K562 (cell line): Measurements from ENCODE around the gene RPL10A. TPM values are rescaled to one million over a fixed set of nuclear protein-coding genes. Genes with fewer than 3 reads are reported as not detected.

Source experiments
- CUX1 ChIP-seq: fragments of 200-800 bp; sonication (Bioruptor generic); IDR thresholded peaks from 2 replicates; pipeline ENCODE4 v1.6.1; 2016; ENCODE audit warnings: missing genetic modification characterization, missing compliant biosample characterization
- TAF1 ChIP-seq: IDR thresholded peaks from 2 replicates; pipeline ENCODE4 v1.6.1; 2011; ENCODE audit warnings: mild to moderate bottlenecking, low read length, moderate library complexity; ENCODE audit not compliant: insufficient read depth, control insufficient read depth, severe bottlenecking; ENCODE audit errors: extremely low read depth
- TRIM24 ChIP-seq, 2 experiments: fragments of 450-650 bp; IDR thresholded peaks; 2 replicates each; pipeline ENCODE4 v1.6.1; 2016
- TRIM25 ChIP-seq: fragments of 450-650 bp; IDR thresholded peaks from 2 replicates; pipeline ENCODE4 v1.7.0; 2016; ENCODE audit warnings: borderline replicate concordance
- ZKSCAN1 ChIP-seq: fragments of 150-350 bp; IDR thresholded peaks from 2 replicates; pipeline ENCODE4 v1.6.1; 2016; ENCODE audit warnings: low read depth, low read length
- ZNF354B ChIP-seq: fragments of 250-450 bp; sonication (Bioruptor Pico); IDR thresholded peaks from 2 replicates; pipeline ENCODE4 v1.4.0; 2020
- ZNF589 ChIP-seq: fragments of 200-800 bp; sonication (Bioruptor generic); IDR thresholded peaks from 2 replicates; pipeline ENCODE4 v1.6.1; 2016; ENCODE audit warnings: low read depth, missing genetic modification characterization, missing compliant biosample characterization
- polyA plus RNA-seq, 8 experiments: library from polyadenylated mRNA; depleted of rRNA in 4 of 8; stranded (reverse) in 5 of 8; unstranded in 3 of 8; fragments of >200 nt; fragmentation: Nextera tagmentation in 2 of 8; fragmentation: Illumina TruSeq in 1 of 8; extraction: Ambion mirVana in 2 of 8; extraction: Trizol in 1 of 8; gene quantifications; 2 replicates each; pipeline versions ENCODE4 v1.2.1 to v1.2.3, GENCODE V29; 2011 to 2014; ENCODE audit warnings: inconsistent platforms in 1 of 8, missing spikeins in 1 of 8
- total RNA-seq, 7 experiments: library from RNA; depleted of rRNA in 6 of 7; stranded (reverse); fragments of >200 nt in 6 of 7; fragmentation: Illumina TruSeq in 2 of 7; extraction: Trizol in 2 of 7; gene quantifications; 2 replicates each; pipeline versions ENCODE4 v1.2.1 to v1.2.3, GENCODE V29; 2011 to 2021; ENCODE audit warnings: low replicate concordance in 1 of 7

The RPL10A gene
- total and polyA plus RNA-seq, 9 of the 15 experiments (the other 6 are each of a cell fraction or from before 2014, with no cell fraction given): 1,589 to 3,237 (median 2,116) TPM

- TF ChIP-seq TRIM25 (no peak), CUX1 (CRISPR knock-in tag) (no peak), ZNF589 (CRISPR knock-in tag) (no peak), TRIM24 (IDR thresholded peaks at IDR 0.05) (no peak), ZNF354B (no peak), TAF1 (peak; percentile 53), ZKSCAN1 (0 out of 2 replicates have a peak, but pooled peaks have one; percentile 41)
Observed at GRCh38 chr6:35496841-35497570, 28.8 kb downstream of the RPL10A start, which contains the start of gene TEAD3 (continued).
